GM12878 (cell line): ENCODE results near the gene ETS1. TPM values are rescaled to one million over a fixed set of nuclear protein-coding genes. Genes with fewer than 3 reads are reported as not detected.

Experiments used
- ATAC-seq: fragments of 200-7000 bp; cut with Tn5 transposase; 3 replicates; pipeline ENCODE4 v1.9.1; 2020; ENCODE audit warnings: mild to moderate bottlenecking, moderate library complexity
- BruUV-seq: library from RNA; stranded (reverse); fragments of 400-500 nt; replicated peaks from 2 replicates; lab custom pipeline; 2021; lab: Mats Ljungman, UMichigan
- CTCF ChIA-PET: fragments of 300-600 bp; sonication (Branson Sonifier 250); formaldehyde crosslinking; extraction: SDS; loops from one replicate; lab custom pipeline; 2021; ENCODE audit warnings: inconsistent platforms; lab: Yijun Ruan, JAX
- POLR2A ChIA-PET: fragments of 350-600 bp; formaldehyde crosslinking; extraction: SDS; loops from one replicate; lab custom pipeline; 2021; ENCODE audit warnings: inconsistent platforms; lab: Charles Lee
- RAD21 ChIA-PET: fragments of 300-600 bp; sonication (Branson Sonifier 250); formaldehyde crosslinking; loops from one replicate; lab custom pipeline; 2023; ENCODE audit warnings: antibody characterized with exemption; ENCODE audit not compliant: unreplicated experiment; lab: Charles Lee
- SMC1A ChIA-PET: fragments of 300-600 bp; sonication (Branson Sonifier 250); formaldehyde crosslinking; loops from one replicate; lab custom pipeline; 2023; ENCODE audit not compliant: unreplicated experiment, uncharacterized antibody; lab: Charles Lee
- DNase-seq: peaks from one replicate; pipeline ENCODE4 v3.0.0-alpha.2; 2011; ENCODE audit warnings: low read depth, low spot score
- FAIRE-seq: peaks from 3 replicates; lab custom pipeline; 2011; peaks lifted over from hg19 to GRCh38; lab: Jason Lieb, UNC
- H2AFZ ChIP-seq: 2 replicates; pipeline ENCODE4 v1.6.0; 2011; ENCODE audit warnings: low read depth, low read length, control low read depth; ENCODE audit not compliant: control insufficient read depth
- H3K27ac ChIP-seq: 2 replicates; pipeline ENCODE4 v1.5.1; 2011; ENCODE audit warnings: control low read depth; ENCODE audit not compliant: control insufficient read depth, insufficient read depth
- H3K27me3 ChIP-seq, 2 experiments: replicated peaks in 1 of 2; 2 replicates each; pipeline versions ENCODE4 v1.6.0 to v1.6.1; 2011; ENCODE audit warnings: low read length in 1 of 2; ENCODE audit not compliant: control insufficient read depth in 2 of 2, insufficient read depth in 2 of 2
- H3K36me3 ChIP-seq, 2 experiments: 2 replicates each; pipeline ENCODE4 v1.5.1; 2011; ENCODE audit warnings: low read length in 1 of 2; ENCODE audit not compliant: control insufficient read depth in 2 of 2, insufficient read depth in 2 of 2
- H3K4me1 ChIP-seq: 2 replicates; pipeline ENCODE4 v1.6.1; 2011; ENCODE audit warnings: mild to moderate bottlenecking, low read length, moderate library complexity, mixed read lengths; ENCODE audit not compliant: control insufficient read depth, insufficient read depth
- H3K4me2 ChIP-seq: 2 replicates; pipeline ENCODE4 v1.6.0; 2011; ENCODE audit warnings: control low read depth; ENCODE audit not compliant: control insufficient read depth, insufficient read depth
- H3K4me3 ChIP-seq: fragments of 200-600 bp; sonication (generic); 2 replicates; pipeline ENCODE4 v1.5.1; 2016
- H3K79me2 ChIP-seq: 2 replicates; pipeline ENCODE4 v1.6.0; 2011; ENCODE audit warnings: low read length; ENCODE audit not compliant: control insufficient read depth, insufficient read depth
- H3K9ac ChIP-seq: 2 replicates; pipeline ENCODE4 v1.8.0; 2011; ENCODE audit warnings: low read length, control low read depth, mixed read lengths; ENCODE audit not compliant: control insufficient read depth, insufficient read depth
- H3K9me3 ChIP-seq: replicated peaks from 3 replicates; pipeline ENCODE4 v1.5.1; 2011; ENCODE audit warnings: mild to moderate bottlenecking, low read length; ENCODE audit not compliant: control insufficient read depth, insufficient read depth
- H4K20me1 ChIP-seq: 2 replicates; pipeline ENCODE4 v1.6.0; 2011; ENCODE audit not compliant: control insufficient read depth, insufficient read depth
- KDM1A ChIP-seq: fragments of 200-600 bp; sonication (generic); IDR thresholded peaks from 2 replicates; pipeline ENCODE4 v1.6.1; 2016; ENCODE audit warnings: borderline replicate concordance
- POLR2A ChIP-seq: IDR thresholded peaks from 2 replicates; pipeline ENCODE4 v1.6.1; 2011; ENCODE audit warnings: low read depth, mild to moderate bottlenecking, low read length
- STAT3 ChIP-seq: IDR thresholded peaks from 2 replicates; pipeline ENCODE4 v1.6.1; 2011; ENCODE audit warnings: low read depth, low read length, improper control_type of control experiment
- TARDBP ChIP-seq: IDR thresholded peaks from 2 replicates; pipeline ENCODE4 v1.6.1; 2016; ENCODE audit warnings: borderline replicate concordance
- YBX1 ChIP-seq: fragments of 450-650 bp; IDR thresholded peaks from 2 replicates; pipeline ENCODE4 v1.6.1; 2016; ENCODE audit warnings: antibody characterized with exemption
- WGBS: methylation state at CpG from one replicate; pipeline ENCODE4 v1.1.6; 2016; ENCODE audit warnings: low lambda C conversion rate; ENCODE audit not compliant: insufficient replicate concordance, insufficient coverage; ENCODE audit errors: missing lambda C conversion rate; 5-methylcytosine and 5-hydroxymethylcytosine counted together
- in situ Hi-C: fragments of 300-500 bp; cut with MboI; formaldehyde crosslinking; loops from 9 replicates; pipeline ENCODE4 v1.14.3; 2018; ENCODE audit warnings: mixed read lengths
- intact Hi-C: fragments of 100-400 bp; cut with micrococcal nuclease; formaldehyde crosslinking; loops from one replicate; pipeline ENCODE4 v1.14.2; 2022; ENCODE audit not compliant: unreplicated experiment
- polyA plus RNA-seq, 11 experiments: library from polyadenylated mRNA; depleted of rRNA in 4 of 11; unstranded in 6 of 11; stranded (reverse) in 5 of 11; fragments of >200 nt; fragmentation: Nextera tagmentation in 4 of 11; fragmentation: Illumina TruSeq in 1 of 11; extraction: Ambion mirVana in 4 of 11; extraction: Trizol in 1 of 11; gene quantifications; 1 replicate in 1 of 11; 2 replicates in 10 of 11; pipeline versions ENCODE4 v1.2.1 to v1.2.3, GENCODE V29; 2011 to 2016; ENCODE audit warnings: inconsistent platforms in 2 of 11, missing spikeins in 2 of 11, low read depth in 1 of 11
- total RNA-seq, 4 experiments: library from RNA; depleted of rRNA in 3 of 4; stranded (reverse); fragments of >200 nt in 3 of 4; fragmentation: Illumina TruSeq in 1 of 4; extraction: Trizol in 1 of 4; gene quantifications; 2 replicates each; pipeline versions ENCODE4 v1.2.1 to v1.2.3, GENCODE V29; 2013 to 2021
- TF ChIP-seq, protein P1 (sequence below): fragments of 450-650 bp; IDR thresholded peaks from 2 replicates; pipeline ENCODE4 v1.6.1; 2018; ENCODE audit warnings: borderline replicate concordance, mild to moderate bottlenecking; ENCODE audit not compliant: partially characterized antibody
- TF ChIP-seq, protein P2 (sequence below): IDR thresholded peaks from 2 replicates; pipeline ENCODE4 v1.6.1; 2011; ENCODE audit warnings: borderline replicate concordance, low read depth, mild to moderate bottlenecking, moderate library complexity, low read length; ENCODE audit not compliant: insufficient read depth, poor library complexity, severe bottlenecking

The ETS1 gene
- total and polyA plus RNA-seq, 10 of the 15 experiments (the other 5 are each of a cell fraction or from before 2014, with no cell fraction given): 12.5 to 112 (median 55.5) TPM

DNA sequence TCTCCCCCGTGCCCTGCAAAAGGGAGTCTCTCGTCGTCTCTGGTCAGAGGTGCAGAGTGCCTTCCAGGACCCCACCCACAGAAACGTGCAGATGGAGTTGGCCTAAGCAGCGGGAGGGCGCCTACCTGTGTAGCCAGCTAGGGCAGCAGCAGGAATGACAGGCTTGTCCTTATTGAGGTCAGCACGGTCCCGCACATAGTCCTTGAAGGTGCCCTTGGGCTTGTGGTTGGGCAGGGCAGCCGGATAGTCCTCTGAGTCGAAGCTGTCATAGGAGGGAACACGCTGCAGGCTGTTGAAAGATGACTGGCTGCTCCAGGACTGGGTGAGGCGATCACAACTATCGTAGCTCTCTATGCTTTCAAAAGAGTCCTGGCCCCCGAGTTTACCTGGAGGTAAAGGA is 107.3 kb downstream of the ETS1 start:
- peaks cover 61% of the 10 kb centered on the region for H3K4me1 ChIP-seq
- H2AFZ ChIP-seq: no peak overlapping the region
- no peak for ATAC-seq
- BruUV-seq: no TSS peak
- no peak overlapping the region for H3K4me3 ChIP-seq
- H3K9ac ChIP-seq: no peak overlapping the region
- FAIRE-seq: no peak
- 0 out of 2 replicates have a peak, but pooled peaks have one; percentile 31 for TF ChIP-seq POLR2A
- no peak for TF ChIP-seq KDM1A
- TF ChIP-seq, all 136 proteins: peak for 1
- Histone ChIP-seq H3K9me3 (peaks cover 4% of the 10 kb centered on the region; the same call in 2 of the 3 replicates), H3K79me2 (peaks cover 58% of the 10 kb centered on the region), H3K36me3 (peaks cover 13 to 45% of the 10 kb centered on the region in 2 experiments), H3K27me3 (no peaks in the 10 kb centered on the region), H3K27ac (no peak overlapping the region), H3K4me2 (no peak overlapping the region), H4K20me1 (no peaks in the 10 kb centered on the region)
- DNase-seq: no peak
- SMC1A ChIA-PET: interaction anchor here (0.8 to 5.8 kb wide), 4 partner anchors 9 to 73 kb away, joined by 3 to 47 read pairs (median 24); no protein-coding TSS in a partner anchor
- in situ Hi-C loops: no loop called here
- intact Hi-C loops: no loop called here
- POLR2A ChIA-PET: interaction anchor here (0.9 to 1.2 kb wide), 2 partner anchors 10 to 39 kb away, joined by 3 to 4 read pairs; no protein-coding TSS in a partner anchor
- CTCF ChIA-PET: interaction anchor here (0.7 kb wide), 1 partner anchor 91 kb away, joined by 3 read pairs; no protein-coding TSS in a partner anchor
- RAD21 ChIA-PET: interaction anchor here (5.3 kb wide), 1 partner anchor 39 kb away, joined by 73 read pairs; no protein-coding TSS in a partner anchor
- 97% methylated on average over 14 of the region's 14 CpGs for WGBS

DNA sequence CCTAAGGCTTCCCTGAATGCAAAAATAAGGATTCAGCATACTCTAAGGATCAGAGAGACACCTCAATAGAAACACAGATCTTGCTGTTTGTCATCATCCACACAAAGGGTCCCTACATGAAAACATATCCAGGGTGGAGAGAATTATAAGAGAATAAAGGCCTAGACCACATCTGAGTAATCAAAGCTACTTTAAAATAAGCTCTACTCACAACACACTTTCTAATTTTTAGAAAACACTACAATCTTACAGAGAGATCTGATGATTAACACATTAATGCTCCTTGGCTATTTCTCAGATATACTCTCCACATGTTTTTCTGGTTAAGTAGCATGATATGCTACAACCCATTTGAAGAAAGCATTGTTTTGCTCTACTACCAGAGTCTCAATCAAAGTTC is 108.2 kb downstream of the ETS1 start:
- Histone ChIP-seq H3K36me3 (peaks cover 13 to 41% of the 10 kb centered on the region in 2 experiments), H4K20me1 (no peaks in the 10 kb centered on the region), H3K4me2 (no peak overlapping the region), H3K9me3 (peaks cover 4% of the 10 kb centered on the region; the same call in 2 of the 3 replicates), H3K4me1 (peaks cover 62% of the 10 kb centered on the region), H3K4me3 (no peak overlapping the region), H3K79me2 (peaks cover 63% of the 10 kb centered on the region), H3K9ac (no peak overlapping the region), H3K27ac (no peak overlapping the region), H3K27me3 (no peaks in the 10 kb centered on the region), H2AFZ (no peak overlapping the region)
- ChIA-PET POLR2A (interaction anchor here (1.0 kb wide), 1 partner anchor 32 kb away, joined by 5 read pairs; no protein-coding TSS in a partner anchor), RAD21 (interaction anchor here (1.1 to 1.4 kb wide), 2 partner anchors 63 to 149 kb away, joined by 3 read pairs; no protein-coding TSS in a partner anchor), CTCF (interaction anchor here (1.0 kb wide), 1 partner anchor 75 kb away, joined by 3 read pairs; no protein-coding TSS in a partner anchor), SMC1A (interaction anchor here (1.0 to 5.2 kb wide), 4 partner anchors 10 to 74 kb away, joined by 3 to 47 read pairs (median 6); no protein-coding TSS in a partner anchor)
- no peak for ATAC-seq
- in situ Hi-C loops: no loop called here
- intact Hi-C loops: loop anchor here (10.0 kb wide), 1 partner anchor 304 kb away; no protein-coding TSS in a partner anchor
- no TSS peak for BruUV-seq
- DNase-seq: no peak
- no peak for TF ChIP-seq TARDBP
- TF ChIP-seq, protein P1, sequence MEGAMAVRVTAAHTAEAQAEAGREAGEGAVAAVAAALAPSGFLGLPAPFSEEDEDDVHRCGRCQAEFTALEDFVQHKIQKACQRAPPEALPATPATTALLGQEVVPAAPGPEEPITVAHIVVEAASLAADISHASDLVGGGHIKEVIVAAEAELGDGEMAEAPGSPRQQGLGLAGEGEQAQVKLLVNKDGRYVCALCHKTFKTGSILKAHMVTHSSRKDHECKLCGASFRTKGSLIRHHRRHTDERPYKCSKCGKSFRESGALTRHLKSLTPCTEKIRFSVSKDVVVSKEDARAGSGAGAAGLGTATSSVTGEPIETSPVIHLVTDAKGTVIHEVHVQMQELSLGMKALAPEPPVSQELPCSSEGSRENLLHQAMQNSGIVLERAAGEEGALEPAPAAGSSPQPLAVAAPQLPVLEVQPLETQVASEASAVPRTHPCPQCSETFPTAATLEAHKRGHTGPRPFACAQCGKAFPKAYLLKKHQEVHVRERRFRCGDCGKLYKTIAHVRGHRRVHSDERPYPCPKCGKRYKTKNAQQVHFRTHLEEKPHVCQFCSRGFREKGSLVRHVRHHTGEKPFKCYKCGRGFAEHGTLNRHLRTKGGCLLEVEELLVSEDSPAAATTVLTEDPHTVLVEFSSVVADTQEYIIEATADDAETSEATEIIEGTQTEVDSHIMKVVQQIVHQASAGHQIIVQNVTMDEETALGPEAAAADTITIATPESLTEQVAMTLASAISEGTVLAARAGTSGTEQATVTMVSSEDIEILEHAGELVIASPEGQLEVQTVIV: no peak
- TF ChIP-seq, protein P2, sequence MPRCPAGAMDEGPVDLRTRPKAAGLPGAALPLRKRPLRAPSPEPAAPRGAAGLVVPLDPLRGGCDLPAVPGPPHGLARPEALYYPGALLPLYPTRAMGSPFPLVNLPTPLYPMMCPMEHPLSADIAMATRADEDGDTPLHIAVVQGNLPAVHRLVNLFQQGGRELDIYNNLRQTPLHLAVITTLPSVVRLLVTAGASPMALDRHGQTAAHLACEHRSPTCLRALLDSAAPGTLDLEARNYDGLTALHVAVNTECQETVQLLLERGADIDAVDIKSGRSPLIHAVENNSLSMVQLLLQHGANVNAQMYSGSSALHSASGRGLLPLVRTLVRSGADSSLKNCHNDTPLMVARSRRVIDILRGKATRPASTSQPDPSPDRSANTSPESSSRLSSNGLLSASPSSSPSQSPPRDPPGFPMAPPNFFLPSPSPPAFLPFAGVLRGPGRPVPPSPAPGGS: no peak
- no peak for TF ChIP-seq YBX1
- no peak for TF ChIP-seq STAT3
- FAIRE-seq: no peak
